K562 (cell line): Measurements from ENCODE around the gene DBNDD1. TPM values are rescaled to one million over a fixed set of nuclear protein-coding genes. Genes with fewer than 3 reads are reported as not detected.

Source experiments
- BRCA1 ChIP-seq, 2 experiments: fragments of 450-650 bp in 1 of 2; sonication (generic) in 1 of 2; formaldehyde crosslinking in 1 of 2; IDR thresholded peaks; 2 replicates each; pipeline versions ENCODE4 v1.5.0 to v1.6.1; 2017 to 2020; ENCODE audit warnings: mild to moderate bottlenecking in 1 of 2, missing genetic modification reagents in 1 of 2
- CHD4 ChIP-seq: fragments of 200-600 bp; sonication (generic); IDR thresholded peaks from 3 replicates; pipeline ENCODE4 v1.6.1; 2012; ENCODE audit warnings: low read depth, mild to moderate bottlenecking, mixed read lengths, low read length, inconsistent platforms; ENCODE audit not compliant: insufficient read depth, insufficient replicate concordance, poor library complexity, severe bottlenecking
- EGR1 ChIP-seq: fragments of 450-650 bp; conservative IDR thresholded peaks from 2 replicates; pipeline ENCODE4 v1.6.1; 2017; ENCODE audit warnings: mild to moderate bottlenecking
- FOXA1 ChIP-seq: fragments of 450-650 bp; IDR thresholded peaks from 2 replicates; pipeline ENCODE4 v1.6.1; 2016; ENCODE audit warnings: mild to moderate bottlenecking, borderline replicate concordance
- MCM3 ChIP-seq: fragments of 450-650 bp; IDR thresholded peaks from 2 replicates; pipeline ENCODE4 v1.6.1; 2016
- MTA3 ChIP-seq: fragments of 450-650 bp; formaldehyde crosslinking; IDR thresholded peaks from 2 replicates; pipeline ENCODE4 v1.6.1; 2017; ENCODE audit warnings: mild to moderate bottlenecking, borderline replicate concordance
- NEUROD1 ChIP-seq: fragments of 150-350 bp; IDR thresholded peaks from 2 replicates; pipeline ENCODE4 v1.6.1; 2014; ENCODE audit warnings: borderline replicate concordance, low read length, low read depth; ENCODE audit not compliant: partially characterized antibody
- NFE2L1 ChIP-seq: fragments of 450-650 bp; IDR thresholded peaks from 2 replicates; pipeline ENCODE4 v1.6.1; 2016; ENCODE audit warnings: missing genetic modification characterization, low read depth, mild to moderate bottlenecking, missing compliant biosample characterization, moderate library complexity, borderline replicate concordance
- POLR3A ChIP-seq: IDR thresholded peaks from 2 replicates; pipeline ENCODE4 v1.6.1; 2011; ENCODE audit warnings: borderline replicate concordance, mild to moderate bottlenecking, moderate library complexity; ENCODE audit not compliant: insufficient read length, insufficient read depth; ENCODE audit errors: extremely low read depth
- RBBP5 ChIP-seq: fragments of 200-600 bp; sonication (generic); IDR thresholded peaks from 2 replicates; pipeline ENCODE4 v1.6.1; 2012; ENCODE audit warnings: borderline replicate concordance, mild to moderate bottlenecking, low read length, control low read depth, inconsistent platforms; ENCODE audit not compliant: insufficient read depth, poor library complexity, severe bottlenecking
- SIRT6 ChIP-seq: IDR thresholded peaks from one replicate; pipeline ENCODE4 v1.6.1; 2012; ENCODE audit warnings: low read depth, mild to moderate bottlenecking, control low read depth, inconsistent platforms, low read length, moderate library complexity
- SMAD2 ChIP-seq: fragments of 150-350 bp; IDR thresholded peaks from 2 replicates; pipeline ENCODE4 v1.6.1; 2014; ENCODE audit warnings: low read depth, mild to moderate bottlenecking, low read length
- SMARCA5 ChIP-seq: fragments of 450-650 bp; IDR thresholded peaks from 2 replicates; pipeline ENCODE4 v1.6.1; 2016
- TAF9B ChIP-seq: fragments of 450-650 bp; IDR thresholded peaks from 2 replicates; pipeline ENCODE4 v1.6.1; 2018; ENCODE audit warnings: mild to moderate bottlenecking; ENCODE audit not compliant: partially characterized antibody
- TEAD2 ChIP-seq: fragments of 450-650 bp; IDR thresholded peaks from 2 replicates; pipeline ENCODE4 v1.6.1; 2016; ENCODE audit warnings: missing genetic modification characterization, control low read depth, missing compliant biosample characterization
- ZBTB12 ChIP-seq: fragments of 250-450 bp; sonication (Bioruptor Pico); IDR thresholded peaks from 2 replicates; pipeline ENCODE4 v1.4.0; 2020
- ZNF253 ChIP-seq: fragments of 250-450 bp; sonication (Bioruptor Pico); conservative IDR thresholded peaks from 2 replicates; pipeline ENCODE4 v1.6.1; 2021; ENCODE audit warnings: mild to moderate bottlenecking
- ZNF354B ChIP-seq: fragments of 250-450 bp; sonication (Bioruptor Pico); IDR thresholded peaks from 2 replicates; pipeline ENCODE4 v1.4.0; 2020
- ZNF431 ChIP-seq: sonication (generic); formaldehyde crosslinking; IDR thresholded peaks from 2 replicates; pipeline ENCODE4 v1.8.0; 2022; ENCODE audit warnings: mild to moderate bottlenecking, missing genetic modification reagents
- ZNF583 ChIP-seq: fragments of 250-450 bp; sonication (Bioruptor Pico); IDR thresholded peaks from 2 replicates; pipeline ENCODE4 v1.4.0; 2020
- ZNF609 ChIP-seq: sonication (generic); formaldehyde crosslinking; IDR thresholded peaks from 2 replicates; pipeline ENCODE4 v1.8.1; 2023; ENCODE audit warnings: missing genetic modification reagents, mild to moderate bottlenecking, borderline replicate concordance
- polyA plus RNA-seq, 8 experiments: library from polyadenylated mRNA; depleted of rRNA in 4 of 8; stranded (reverse) in 5 of 8; unstranded in 3 of 8; fragments of >200 nt; fragmentation: Nextera tagmentation in 2 of 8; fragmentation: Illumina TruSeq in 1 of 8; extraction: Ambion mirVana in 2 of 8; extraction: Trizol in 1 of 8; gene quantifications; 2 replicates each; pipeline versions ENCODE4 v1.2.1 to v1.2.3, GENCODE V29; 2011 to 2014; ENCODE audit warnings: inconsistent platforms in 1 of 8, missing spikeins in 1 of 8
- total RNA-seq, 7 experiments: library from RNA; depleted of rRNA in 6 of 7; stranded (reverse); fragments of >200 nt in 6 of 7; fragmentation: Illumina TruSeq in 2 of 7; extraction: Trizol in 2 of 7; gene quantifications; 2 replicates each; pipeline versions ENCODE4 v1.2.1 to v1.2.3, GENCODE V29; 2011 to 2021; ENCODE audit warnings: low replicate concordance in 1 of 7

Gene DBNDD1
- total and polyA plus RNA-seq, 9 of the 15 experiments (the other 6 are each of a cell fraction or from before 2014, with no cell fraction given), result 0.55 to 13.0 (median 5.8) TPM

GRCh38 chr16:90031931-90032673 is 12.8 kb upstream of the DBNDD1 start (continued):
- TF ChIP-seq ZNF431 (CRISPR knock-in tag) (peak; percentile 64; the same call in 1 of the 2 replicates), SMAD2 (no peak), CHD4 (peak; percentile 74), ZNF609 (CRISPR knock-in tag) (no peak), TAF9B (no peak), ZNF253 (CRISPR knock-in tag) (no peak), MTA3 (no peak), NEUROD1 (no peak), TEAD2 (tag) (0 out of 2 replicates have a peak, but pooled peaks have one; percentile 9), ZNF354B (CRISPR knock-in tag) (no peak), EGR1 (no peak), BRCA1 (IDR thresholded peaks at IDR 0.05) (no peak), BRCA1 (CRISPR knock-in tag; IDR thresholded peaks at IDR 0.05) (peak; percentile 93; the same call in 1 of the 2 replicates), RBBP5 (no peak), ZNF583 (CRISPR knock-in tag) (no peak), NFE2L1 (tag) (no peak), FOXA1 (no peak), MCM3 (no peak), SMARCA5 (peak; percentile 57; the same call in 1 of the 2 replicates), ZBTB12 (CRISPR knock-in tag) (no peak), SIRT6 (no peak), POLR3A (no peak)
